IMR-90 (cell line): ENCODE measurements around the gene GNE. TPM values are rescaled to one million over a fixed set of nuclear protein-coding genes. Genes with fewer than 3 reads are reported as not detected.

ENCODE experiments used
- ATAC-seq: fragments of 200-7000 bp; cut with Tn5 transposase; 2 replicates; pipeline ENCODE4 v1.9.1; 2020; ENCODE audit warnings: low read depth, mild to moderate bottlenecking, moderate library complexity
- BruUV-seq: library from RNA; stranded (reverse); fragments of 400-500 nt; replicated peaks from 2 replicates; lab custom pipeline; 2021; lab: Mats Ljungman, UMichigan
- CTCF ChIA-PET: fragments of 300-600 bp; formaldehyde crosslinking; extraction: SDS; loops from one replicate; lab custom pipeline; 2021; ENCODE audit warnings: antibody characterized with exemption; lab: Yijun Ruan, JAX
- POLR2A ChIA-PET: fragments of 300-600 bp; sonication (Branson Sonifier 250); formaldehyde crosslinking; loops from one replicate; lab custom pipeline; 2022; ENCODE audit warnings: antibody characterized with exemption; ENCODE audit not compliant: unreplicated experiment; lab: Charles Lee
- DNase-seq: peaks from one replicate; pipeline ENCODE4 v3.0.0; 2013
- H2AFZ ChIP-seq: replicated peaks from 2 replicates; pipeline ENCODE3; 2013; ENCODE audit warnings: low read length, mild to moderate bottlenecking; ENCODE audit not compliant: poor library complexity
- H2AK5ac ChIP-seq: 2 replicates; pipeline ENCODE4 v1.6.1; 2013; ENCODE audit warnings: low read depth, low read length, inconsistent platforms
- H2AK9ac ChIP-seq: replicated peaks from 2 replicates; pipeline ENCODE3; 2013; ENCODE audit warnings: mild to moderate bottlenecking, low read depth, low read length, moderate library complexity; ENCODE audit not compliant: poor library complexity
- H2BK120ac ChIP-seq: 2 replicates; pipeline ENCODE4 v1.6.1; 2013; ENCODE audit warnings: low read depth, low read length, inconsistent platforms
- H2BK15ac ChIP-seq: 3 replicates; pipeline ENCODE4 v1.6.1; 2013; ENCODE audit warnings: low read depth, low read length, inconsistent platforms
- H2BK20ac ChIP-seq: 2 replicates; pipeline ENCODE4 v1.6.1; 2013; ENCODE audit warnings: low read depth, mild to moderate bottlenecking, inconsistent platforms, low read length, moderate library complexity
- H2BK5ac ChIP-seq: 2 replicates; pipeline ENCODE4 v1.6.1; 2013; ENCODE audit warnings: mild to moderate bottlenecking, low read depth, low read length, inconsistent platforms; ENCODE audit not compliant: poor library complexity, severe bottlenecking
- H3K14ac ChIP-seq: replicated peaks from 2 replicates; pipeline ENCODE4 v1.6.1; 2013; ENCODE audit warnings: low read depth, low read length, inconsistent platforms
- H3K18ac ChIP-seq: 2 replicates; pipeline ENCODE4 v1.6.1; 2013; ENCODE audit warnings: low read depth, low read length, control low read depth
- H3K23ac ChIP-seq: 2 replicates; pipeline ENCODE4 v1.6.1; 2013; ENCODE audit warnings: low read depth, low read length, inconsistent platforms
- H3K27ac ChIP-seq: 2 replicates; pipeline ENCODE4 v1.5.1; 2013; ENCODE audit warnings: mild to moderate bottlenecking, control low read depth, low read length; ENCODE audit not compliant: insufficient read depth
- H3K27me3 ChIP-seq: 2 replicates; pipeline ENCODE4 v1.6.1; 2013; ENCODE audit warnings: low read length; ENCODE audit not compliant: control insufficient read depth, insufficient read depth
- H3K36me3 ChIP-seq: 2 replicates; pipeline ENCODE4 v1.6.1; 2013; ENCODE audit warnings: low read length, mixed read lengths; ENCODE audit not compliant: control insufficient read depth, insufficient read depth
- H3K4ac ChIP-seq: 2 replicates; pipeline ENCODE4 v1.6.1; 2013; ENCODE audit warnings: low read depth, low read length, inconsistent platforms
- H3K4me1 ChIP-seq: 2 replicates; pipeline ENCODE4 v1.6.1; 2013; ENCODE audit warnings: low read length, mixed read lengths; ENCODE audit not compliant: control insufficient read depth, insufficient read depth
- H3K4me2 ChIP-seq: 2 replicates; pipeline ENCODE4 v1.6.1; 2013; ENCODE audit warnings: low read depth, mild to moderate bottlenecking, control low read depth, low read length, moderate library complexity
- H3K4me3 ChIP-seq: 2 replicates; pipeline ENCODE4 v1.5.1; 2013; ENCODE audit warnings: low read depth, mild to moderate bottlenecking, control low read depth, low read length, moderate library complexity; ENCODE audit not compliant: insufficient read depth
- H3K56ac ChIP-seq: 2 replicates; pipeline ENCODE4 v1.6.1; 2013; ENCODE audit warnings: low read length, inconsistent platforms; ENCODE audit not compliant: insufficient read depth; ENCODE audit errors: extremely low read depth
- H3K79me1 ChIP-seq, 2 experiments: 2 replicates each; pipeline ENCODE4 v1.6.1; 2013; ENCODE audit warnings: low read length in 2 of 2, inconsistent platforms in 1 of 2, low read depth in 1 of 2
- H3K9ac ChIP-seq: 2 replicates; pipeline ENCODE4 v1.6.1; 2013; ENCODE audit warnings: low read depth, low read length, control low read depth
- H3K9me1 ChIP-seq: 2 replicates; pipeline ENCODE4 v1.6.1; 2013; ENCODE audit warnings: low read length, inconsistent platforms; ENCODE audit not compliant: insufficient read depth
- H3K9me3 ChIP-seq: 2 replicates; pipeline ENCODE4 v1.6.1; 2013; ENCODE audit warnings: low read length; ENCODE audit not compliant: control insufficient read depth, insufficient read depth
- H4K20me1 ChIP-seq: 2 replicates; pipeline ENCODE4 v1.6.1; 2013; ENCODE audit warnings: low read length, inconsistent platforms; ENCODE audit not compliant: insufficient read depth
- H4K5ac ChIP-seq: 2 replicates; pipeline ENCODE4 v1.6.1; 2013; ENCODE audit warnings: mild to moderate bottlenecking, low read depth, low read length, control low read depth
- H4K8ac ChIP-seq, 2 experiments: 2 replicates each; pipeline ENCODE4 v1.6.1; 2013; ENCODE audit warnings: low read depth in 2 of 2, low read length in 2 of 2, control low read depth in 1 of 2, inconsistent platforms in 1 of 2
- H4K91ac ChIP-seq: 2 replicates; pipeline ENCODE4 v1.6.1; 2013; ENCODE audit warnings: low read depth, low read length, inconsistent platforms; ENCODE audit not compliant: insufficient read depth
- BHLHE40 ChIP-seq: fragments of 150-350 bp; IDR thresholded peaks from 2 replicates; pipeline ENCODE4 v1.6.1; 2016; ENCODE audit warnings: mild to moderate bottlenecking, low read depth, low read length
- CEBPB ChIP-seq: IDR thresholded peaks from 2 replicates; pipeline ENCODE4 v1.6.1; 2012; ENCODE audit warnings: low read depth, low read length, improper control_type of control experiment
- MXI1 ChIP-seq: IDR thresholded peaks from 2 replicates; pipeline ENCODE4 v1.6.1; 2012; ENCODE audit warnings: low read depth, mild to moderate bottlenecking, low read length, moderate library complexity, borderline replicate concordance
- WGBS, 2 experiments: methylation state at CpG; one replicate each; pipeline versions ENCODE4 v1.1.5 to v1.1.7; 2013; ENCODE audit warnings: missing lambda C conversion rate in 2 of 2; ENCODE audit not compliant: insufficient read length in 1 of 2; ENCODE audit errors: extremely low coverage in 2 of 2; 5-methylcytosine and 5-hydroxymethylcytosine counted together
- dilution Hi-C: fragments of 300-500 bp; cut with HindIII; formaldehyde crosslinking; loops from one replicate; pipeline ENCODE4 v1.14.3; 2018; ENCODE audit warnings: low sequenced_read_pairs; ENCODE audit not compliant: unreplicated experiment
- in situ Hi-C: fragments of 300-500 bp; cut with MboI; formaldehyde crosslinking; loops from 3 replicates; pipeline ENCODE4 v1.14.3; 2019; ENCODE audit warnings: low sequenced_read_pairs, inconsistent platforms, mixed read lengths
- intact Hi-C: fragments of 100-400 bp; cut with micrococcal nuclease; formaldehyde crosslinking; loops from 2 replicates; pipeline ENCODE4 v1.10.0; 2022
- polyA plus RNA-seq, 3 experiments: library from polyadenylated mRNA; depleted of rRNA; stranded (reverse); fragments of >200 nt; gene quantifications; 2 replicates each; pipeline ENCODE4 v1.2.3, GENCODE V29; 2012; ENCODE audit warnings: low replicate concordance in 1 of 3
- total RNA-seq: library from RNA; depleted of rRNA; stranded (reverse); fragments of >200 nt; gene quantifications from 2 replicates; pipeline ENCODE4 v1.2.3, GENCODE V29; 2012

The GNE gene
- total and polyA plus RNA-seq, 2 of the 4 experiments (the other 2 are of a cell fraction), result 11.7 to 34.1 TPM

GRCh38 chr9:36208521-36209253 lies 49.6 kb downstream of the GNE start:
- no peak for ATAC-seq
- Histone ChIP-seq H2BK120ac (peak overlapping the region; percentile 82; the same call in 1 of the 2 replicates), H3K23ac (peak overlapping the region; percentile 83), H3K9me3 (no peaks in the 10 kb centered on the region), H3K4me2 (no peak overlapping the region), H3K18ac (peak overlapping the region; percentile 55), H3K27me3 (no peaks in the 10 kb centered on the region), H4K91ac (peak overlapping the region; percentile 79; the same call in 1 of the 2 replicates), H3K4ac (peak overlapping the region; percentile 87), H3K9ac (no peak overlapping the region), H3K36me3 (peaks cover 80% of the 10 kb centered on the region), H3K56ac (no peak overlapping the region), H3K9me1 (peaks cover 46% of the 10 kb centered on the region), H2BK15ac (peak overlapping the region; percentile 44; the same call in 1 of the 3 replicates), H3K4me3 (no peak overlapping the region), H4K5ac (peak overlapping the region; percentile 50; the same call in 1 of the 2 replicates), H2BK5ac (peak overlapping the region; percentile 96), H3K4me1 (peaks cover 27% of the 10 kb centered on the region), H3K27ac (peak overlapping the region; percentile 79; the same call in 1 of the 2 replicates), H2AFZ (no peak overlapping the region), H4K8ac (peak overlapping the region; percentile 39 to 82; a peak in 2 of 4 replicates), H2AK5ac (peak overlapping the region; percentile 78), H2BK20ac (peak overlapping the region; percentile 8; the same call in 1 of the 2 replicates), H3K14ac (peak overlapping the region; percentile 63; the same call in 1 of the 2 replicates), H2AK9ac (peak overlapping the region; percentile 31), H4K20me1 (peaks cover 84% of the 10 kb centered on the region), H3K79me1 (peaks cover 61 to 92% of the 10 kb centered on the region in 2 experiments)
- TF ChIP-seq MXI1 (no peak), BHLHE40 (no peak), CEBPB (no peak)
- 89% methylated on average over 6 of the region's 10 CpGs; no CpG with 5 or more reads in 1 of the 2 experiments for WGBS, 2 experiments
- no TSS peak for BruUV-seq
- ChIA-PET POLR2A (no interaction called here), CTCF (no interaction called here)
- DNase-seq, result no peak
- dilution Hi-C loops (no loop called here), intact Hi-C loops (loop anchor here (5.0 kb wide), 1 partner anchor 251 kb away; the partner anchor contains the start of gene OR2S2), in situ Hi-C loops (no loop called here)
